Hematopoietic multipotent progenitor cell treated with erythropoietin and hydrocortisone succinate and interleukin-3 and kit ligand, for 6 days (in vitro differentiated cells): ENCODE results near the gene IL7R.

Source experiments
- DNase-seq: peaks from one replicate; pipeline ENCODE4 v3.0.0-alpha.2; 2015

IL7R gene, protein sequence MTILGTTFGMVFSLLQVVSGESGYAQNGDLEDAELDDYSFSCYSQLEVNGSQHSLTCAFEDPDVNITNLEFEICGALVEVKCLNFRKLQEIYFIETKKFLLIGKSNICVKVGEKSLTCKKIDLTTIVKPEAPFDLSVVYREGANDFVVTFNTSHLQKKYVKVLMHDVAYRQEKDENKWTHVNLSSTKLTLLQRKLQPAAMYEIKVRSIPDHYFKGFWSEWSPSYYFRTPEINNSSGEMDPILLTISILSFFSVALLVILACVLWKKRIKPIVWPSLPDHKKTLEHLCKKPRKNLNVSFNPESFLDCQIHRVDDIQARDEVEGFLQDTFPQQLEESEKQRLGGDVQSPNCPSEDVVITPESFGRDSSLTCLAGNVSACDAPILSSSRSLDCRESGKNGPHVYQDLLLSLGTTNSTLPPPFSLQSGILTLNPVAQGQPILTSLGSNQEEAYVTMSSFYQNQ

DNA sequence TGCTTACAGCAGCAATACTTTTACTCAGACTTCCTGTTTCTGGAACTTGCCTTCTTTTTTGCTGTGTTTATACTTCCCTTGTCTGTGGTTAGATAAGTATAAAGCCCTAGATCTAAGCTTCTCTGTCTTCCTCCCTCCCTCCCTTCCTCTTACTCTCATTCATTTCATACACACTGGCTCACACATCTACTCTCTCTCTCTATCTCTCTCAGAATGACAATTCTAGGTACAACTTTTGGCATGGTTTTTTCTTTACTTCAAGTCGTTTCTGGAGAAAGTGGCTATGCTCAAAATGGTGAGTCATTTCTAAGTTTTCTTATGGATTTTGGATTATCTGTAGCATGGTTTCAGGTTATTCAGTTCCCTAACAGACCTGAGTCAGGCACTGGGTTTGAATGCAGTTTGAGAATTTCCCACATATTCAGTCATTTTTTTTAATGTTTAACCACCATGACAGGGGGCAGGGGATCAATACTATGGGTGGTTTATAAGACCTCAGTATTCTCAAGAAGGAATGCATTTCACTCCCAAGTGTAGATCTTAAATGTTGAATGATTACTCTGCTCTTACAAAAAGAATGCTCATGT lies at the start of gene IL7R:
Gene IL7R (plus strand): TSS at position 127 of the 587 bp plus-strand sequence. CDS start 87 bp downstream, at position 214.
- DNase-seq = peak; percentile 58

DNA sequence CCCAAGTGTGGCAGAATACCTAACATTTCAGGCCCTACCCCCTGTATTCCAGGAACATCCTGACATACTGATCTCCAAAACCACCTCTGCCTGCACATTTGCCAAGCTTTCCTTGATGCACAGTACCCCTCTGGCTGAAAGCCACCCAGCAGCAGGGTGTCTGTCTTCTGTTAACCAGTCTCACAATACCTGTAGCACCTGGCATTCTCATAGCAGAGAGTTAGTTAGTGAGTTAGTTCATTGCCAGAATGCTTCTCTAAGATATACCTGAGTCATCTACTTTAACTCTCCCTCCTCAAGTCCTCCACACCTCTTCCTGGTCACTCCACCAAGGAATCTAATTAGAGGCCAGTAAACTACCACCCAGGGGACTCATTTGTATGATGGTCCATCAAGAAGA lies 46.1 kb upstream of the IL7R start:
- no peak for DNase-seq

DNA sequence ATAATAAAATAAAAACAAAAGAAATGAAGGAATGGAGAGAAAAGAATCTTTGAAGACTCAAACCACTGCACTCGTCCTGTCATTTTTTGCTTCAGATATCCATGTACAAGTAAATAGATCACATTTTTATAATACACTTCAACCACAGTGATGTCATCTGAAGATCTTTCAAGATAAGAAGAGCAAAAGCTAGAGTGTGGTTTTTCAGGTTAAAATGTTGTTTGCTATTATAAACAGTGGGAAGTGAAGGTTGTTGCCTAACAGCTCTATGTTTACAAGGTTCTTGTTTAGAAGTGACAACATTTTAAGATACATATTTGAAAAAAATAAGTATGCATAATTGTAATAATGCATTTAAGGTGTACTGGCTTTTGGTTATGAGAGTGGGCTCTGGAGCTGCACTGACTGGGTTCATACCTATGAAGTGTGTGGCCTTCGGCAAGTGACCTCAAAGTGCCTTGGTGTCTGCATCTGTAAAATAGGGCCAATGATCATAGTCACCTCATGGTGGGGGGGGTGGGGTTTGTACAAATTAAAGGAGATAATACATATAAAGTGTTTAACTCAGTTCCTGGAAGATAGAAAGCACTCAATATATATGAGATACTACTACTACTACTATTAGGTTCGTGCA lies 45.5 kb upstream of the IL7R start:
- DNase-seq = peak; percentile 36

DNA sequence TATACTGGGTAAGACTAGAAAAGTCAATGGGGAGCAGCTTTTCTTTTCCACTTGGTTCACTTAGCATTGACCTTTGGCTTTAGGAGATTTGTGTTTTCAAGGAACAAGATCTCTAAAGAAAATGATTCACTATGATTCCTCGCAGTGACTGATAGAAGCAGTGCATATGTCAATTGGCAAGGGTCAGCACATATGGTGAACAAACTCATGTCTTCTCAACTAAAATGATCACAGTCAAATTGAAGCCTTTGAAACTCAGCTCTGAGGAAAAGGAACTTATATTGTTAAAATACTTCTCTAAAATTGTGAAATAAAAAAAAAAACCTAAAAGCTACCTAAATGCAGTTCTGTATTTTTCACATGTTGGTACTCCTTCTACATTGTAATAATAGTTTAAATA lies 43.2 kb upstream of the IL7R start:
- no peak for DNase-seq

DNA sequence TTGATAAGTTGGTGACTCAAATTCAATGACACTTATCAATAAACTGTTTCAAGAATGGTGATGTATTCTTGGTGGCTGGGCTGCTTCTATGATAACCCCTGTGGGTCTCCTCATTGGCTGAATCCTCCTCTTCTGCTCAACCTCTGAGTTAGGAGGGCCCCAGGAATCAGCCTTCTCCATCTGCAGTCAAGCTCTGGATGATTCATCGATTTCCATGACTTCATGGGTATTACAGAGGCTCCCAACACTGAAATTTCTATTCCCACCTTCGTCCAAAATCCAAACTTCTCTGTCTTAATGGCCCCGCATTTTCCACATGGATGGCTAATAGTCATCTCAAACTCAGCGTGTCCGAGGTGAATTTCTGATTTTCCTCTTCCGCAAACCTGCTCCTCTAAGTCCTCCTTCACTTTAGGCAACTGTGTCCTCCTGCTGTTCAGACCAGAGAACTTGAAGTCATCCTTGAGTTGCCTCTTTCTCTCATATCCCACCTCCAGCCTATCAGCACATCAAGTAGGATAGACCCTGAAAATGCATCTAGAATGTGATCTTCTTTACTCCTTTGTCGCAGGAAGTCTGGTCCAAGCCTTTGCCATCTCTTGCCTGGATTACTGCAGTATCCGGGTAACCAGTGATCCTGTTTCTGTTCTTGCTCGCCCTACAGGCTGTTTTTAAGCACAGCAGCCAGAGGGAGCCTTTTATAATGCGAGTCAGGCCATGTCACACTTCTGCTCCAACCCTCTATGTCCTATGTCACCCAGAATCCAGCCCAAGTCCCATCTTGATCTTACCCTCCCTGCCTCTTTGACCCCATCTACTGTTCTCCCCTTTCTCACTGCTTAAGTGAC lies 41.4 kb upstream of the IL7R start:
- DNase-seq = peak; percentile 62

DNA sequence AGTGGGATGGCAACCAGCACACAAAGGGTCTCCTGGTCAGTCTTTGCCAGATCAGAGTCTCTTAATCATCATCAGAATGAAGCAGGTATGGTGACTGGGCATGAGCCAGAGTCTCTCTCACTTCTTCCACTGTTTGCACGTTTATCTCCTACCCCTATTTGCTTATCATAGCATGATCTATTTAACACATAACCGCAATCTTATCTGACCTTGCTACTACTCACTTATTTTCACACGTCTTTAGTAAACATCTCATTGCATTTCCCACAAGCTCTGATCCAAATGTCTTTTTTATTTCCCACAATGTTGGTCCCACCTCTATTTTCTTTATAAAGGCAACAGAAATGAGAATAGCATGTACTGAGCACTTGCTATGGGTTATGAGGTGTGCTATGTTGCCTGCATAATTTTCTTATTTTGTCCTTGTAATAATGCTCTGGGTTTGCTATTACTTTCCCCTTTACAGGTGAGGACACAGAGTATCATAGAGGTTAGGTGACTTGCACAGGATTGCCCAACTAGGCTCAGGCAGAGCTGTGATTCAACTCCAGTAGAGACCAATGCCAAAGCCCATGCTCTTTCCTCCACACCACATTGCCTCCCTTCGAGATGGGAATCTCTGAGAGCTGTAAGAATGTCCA lies 39.7 kb upstream of the IL7R start:
- no peak for DNase-seq

DNA sequence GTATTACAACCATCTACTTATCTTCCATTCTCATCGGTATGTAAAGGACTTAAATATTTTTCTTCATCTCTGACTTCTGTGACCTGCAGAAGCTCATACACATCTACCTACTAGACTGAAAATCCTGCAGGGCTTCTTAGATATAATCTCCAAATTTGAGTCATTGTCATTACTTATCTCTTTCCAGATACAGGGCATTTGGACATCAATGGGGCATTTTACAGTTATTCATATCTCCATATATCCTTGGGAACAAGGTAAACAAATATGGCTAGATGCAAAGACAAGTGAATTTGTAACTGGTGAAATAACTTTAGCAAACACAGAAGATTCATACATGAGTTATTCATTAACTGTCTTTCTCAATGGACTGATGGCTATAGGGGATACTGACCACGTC lies 37.7 kb upstream of the IL7R start:
- no peak for DNase-seq

DNA sequence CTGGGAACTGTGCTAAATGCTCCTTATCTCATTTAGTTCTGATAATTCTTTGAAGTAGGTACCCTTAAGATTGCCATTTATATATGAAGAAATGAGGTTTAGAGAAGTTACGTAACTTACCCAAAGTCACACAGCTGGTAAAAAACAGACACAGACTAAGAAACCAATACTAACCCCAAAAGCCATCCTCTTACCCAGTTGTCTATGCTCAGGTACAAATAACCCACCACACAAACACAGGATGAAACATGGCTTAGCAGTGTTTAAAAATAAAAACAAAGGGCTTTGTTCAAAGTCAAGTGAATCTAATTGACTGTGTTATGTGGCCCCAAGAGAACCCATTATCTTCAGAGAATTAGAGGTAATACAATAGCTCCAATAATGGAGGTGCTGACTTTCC lies 37.0 kb upstream of the IL7R start:
- DNase-seq = no peak

DNA sequence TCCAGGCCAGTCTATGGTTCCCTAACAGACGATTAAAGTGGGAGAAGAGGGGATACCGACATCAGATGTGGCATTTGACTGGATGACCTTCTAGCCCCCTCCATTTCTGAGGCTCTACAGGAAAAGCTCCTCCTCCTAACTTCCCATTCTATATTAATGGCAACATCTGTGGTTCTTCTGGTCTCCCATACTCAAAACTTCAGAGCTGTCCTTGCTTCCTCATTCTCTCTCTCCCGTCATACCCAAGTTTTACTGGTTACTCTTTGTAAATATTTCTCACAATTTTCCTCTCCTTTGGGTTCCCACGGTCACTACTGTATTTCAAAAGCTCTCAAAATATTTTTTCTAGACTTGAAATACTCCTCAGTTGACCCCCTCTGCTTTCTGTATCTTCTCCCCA lies 36.0 kb upstream of the IL7R start:
- DNase-seq = peak; percentile 18

DNA sequence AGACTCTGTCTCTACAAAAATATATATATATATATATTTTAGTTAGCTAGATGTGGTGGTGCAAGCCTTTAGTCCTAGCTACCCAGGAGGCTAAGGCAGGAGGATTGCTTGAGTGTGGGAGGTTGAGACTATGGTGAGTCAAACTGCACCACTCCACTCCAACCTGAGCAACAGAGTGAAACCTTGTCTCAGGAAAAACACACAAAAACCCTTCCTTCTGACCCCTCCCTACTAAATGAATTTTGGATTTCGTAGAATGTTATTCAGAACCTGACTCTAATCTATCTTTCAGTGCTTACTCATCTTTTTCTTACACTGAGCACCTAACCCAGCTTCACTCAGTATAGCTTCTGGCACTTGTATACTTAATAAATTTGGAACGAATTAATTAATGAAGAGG lies 35.2 kb upstream of the IL7R start:
- DNase-seq = no peak

DNA sequence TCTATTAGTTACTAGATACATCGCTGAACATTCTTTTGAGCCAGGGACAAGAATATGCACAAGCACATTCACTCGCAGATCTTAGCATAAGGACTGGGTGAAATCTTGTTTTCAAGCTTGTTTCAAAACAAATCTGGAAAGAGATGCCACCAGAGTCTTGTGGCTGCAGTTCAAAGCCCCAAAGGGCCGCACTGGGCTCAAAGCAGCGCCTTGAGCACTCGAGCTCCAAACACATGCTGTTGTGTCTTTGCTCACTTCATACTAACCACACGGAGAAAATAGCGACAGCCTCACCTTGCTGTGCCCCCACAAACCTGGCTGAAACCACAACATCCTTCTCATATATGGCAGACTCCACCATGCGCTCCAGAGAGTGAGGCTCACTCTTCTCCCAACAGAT lies 34.2 kb upstream of the IL7R start:
- no peak for DNase-seq

DNA sequence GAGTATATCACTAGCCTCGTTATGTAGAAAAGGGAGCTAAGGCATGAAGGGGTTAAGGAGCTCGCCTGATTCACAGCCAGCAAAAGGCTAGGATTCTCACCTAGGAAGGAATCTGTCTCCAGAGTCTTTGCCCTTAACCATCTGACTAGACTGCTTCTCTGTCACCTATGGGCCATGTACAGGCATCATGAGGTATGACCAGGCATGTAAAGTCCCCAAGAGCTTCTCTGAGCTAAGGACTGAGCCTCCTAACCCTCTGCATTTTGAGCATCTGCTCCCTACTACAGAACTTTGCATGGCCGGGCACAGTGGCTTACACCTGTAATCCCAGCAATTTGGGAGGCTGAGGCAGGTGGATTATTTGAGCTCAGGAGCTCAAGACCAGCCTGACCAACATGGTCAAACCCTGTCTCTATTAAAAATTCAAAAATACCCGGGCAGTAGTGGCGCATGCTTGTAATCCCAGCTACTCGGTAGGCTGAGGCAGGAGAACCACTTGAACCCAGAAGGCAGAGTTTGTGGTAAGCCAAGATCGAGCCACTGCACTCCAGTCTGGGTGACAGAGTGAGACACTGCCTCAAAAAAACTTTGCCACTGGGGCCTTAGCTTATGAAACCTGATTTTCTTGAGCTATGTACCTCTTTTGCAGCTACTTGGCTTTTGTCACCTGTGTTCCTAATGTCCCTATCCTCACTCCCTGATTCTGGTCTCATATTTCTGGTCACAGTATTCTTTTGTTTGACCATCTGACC lies 33.2 kb upstream of the IL7R start:
- DNase-seq = no peak

DNA sequence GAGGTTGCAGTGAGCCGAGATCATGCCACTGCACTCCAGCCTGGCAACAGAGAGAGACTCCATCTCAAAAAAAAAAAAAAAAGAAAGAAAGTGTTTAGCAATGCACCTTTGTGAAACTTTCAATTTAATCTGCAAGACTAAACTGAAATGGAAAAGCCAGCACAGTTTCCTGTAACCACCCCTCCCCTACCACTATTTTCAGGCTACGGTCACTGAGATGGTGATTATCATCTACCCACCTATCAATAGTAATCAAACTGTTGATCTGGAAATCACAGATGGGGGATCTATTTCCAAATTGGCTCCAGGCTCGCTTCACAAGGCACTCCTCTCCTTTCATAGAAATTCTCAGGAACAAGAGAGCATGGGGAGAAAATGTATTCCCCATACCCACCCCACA lies 30.6 kb upstream of the IL7R start:
- no peak for DNase-seq

DNA sequence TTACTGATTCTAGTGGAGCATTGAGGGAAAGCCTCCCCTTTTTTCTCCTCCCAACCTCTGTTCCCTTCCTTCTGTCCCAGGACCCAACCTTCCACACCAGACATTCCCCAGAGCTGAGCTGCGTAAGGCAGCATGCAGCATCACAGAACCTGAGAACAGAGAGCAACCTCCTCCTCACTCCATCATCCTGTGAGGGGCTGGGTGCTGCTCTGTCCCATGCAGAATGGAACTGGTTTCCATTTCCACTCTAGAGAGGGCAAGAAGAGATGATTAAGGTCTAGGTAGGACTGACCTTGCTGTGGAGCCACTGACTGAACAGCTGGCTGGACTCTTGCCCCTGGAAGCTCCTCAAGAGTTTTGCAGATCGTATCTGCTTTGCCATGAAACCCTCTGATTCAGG lies 30.1 kb upstream of the IL7R start:
- no peak for DNase-seq

DNA sequence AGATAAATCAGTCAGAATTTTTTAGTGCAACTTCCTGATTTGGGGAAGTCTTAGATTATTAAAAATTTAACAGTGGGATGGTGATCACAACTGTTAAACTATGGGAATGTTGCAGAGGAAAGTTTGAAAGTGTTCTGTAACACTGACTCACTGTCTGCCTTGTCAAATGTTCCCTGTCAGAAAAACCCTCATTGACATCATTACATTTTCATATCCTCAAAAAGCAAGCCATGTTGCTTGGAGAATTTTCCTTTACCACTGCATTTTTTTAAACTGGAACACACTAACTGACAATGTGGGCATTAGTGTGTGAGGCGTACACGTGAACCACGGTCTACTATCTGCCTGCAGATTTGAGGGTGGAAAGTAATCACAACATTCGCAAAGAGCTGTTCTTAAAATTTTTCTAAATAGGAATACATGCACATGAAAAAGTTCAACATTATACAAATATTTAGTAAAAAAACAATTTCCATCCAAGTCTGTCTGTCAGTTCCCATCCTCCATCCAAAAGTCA lies 28.6 kb upstream of the IL7R start:
- DNase-seq = no peak

DNA sequence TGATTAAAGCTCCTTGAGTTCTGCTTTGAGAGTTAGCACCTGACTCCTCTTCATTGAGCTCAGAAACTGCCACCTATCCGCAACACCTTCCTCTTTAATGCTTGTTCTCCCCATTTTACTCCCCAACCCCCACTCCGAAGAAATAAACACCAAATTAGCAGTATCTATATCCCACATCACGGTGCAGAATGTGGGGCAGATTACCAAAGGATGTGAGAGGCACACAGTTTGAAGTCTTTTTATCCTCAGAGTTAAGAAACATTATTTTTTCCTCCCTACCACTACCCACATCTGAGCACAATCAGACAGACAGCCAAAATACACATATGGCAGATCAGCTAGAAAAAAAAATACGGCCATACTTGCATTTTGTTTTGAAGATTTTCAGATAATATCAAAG lies 26.1 kb upstream of the IL7R start:
- DNase-seq = no peak

DNA sequence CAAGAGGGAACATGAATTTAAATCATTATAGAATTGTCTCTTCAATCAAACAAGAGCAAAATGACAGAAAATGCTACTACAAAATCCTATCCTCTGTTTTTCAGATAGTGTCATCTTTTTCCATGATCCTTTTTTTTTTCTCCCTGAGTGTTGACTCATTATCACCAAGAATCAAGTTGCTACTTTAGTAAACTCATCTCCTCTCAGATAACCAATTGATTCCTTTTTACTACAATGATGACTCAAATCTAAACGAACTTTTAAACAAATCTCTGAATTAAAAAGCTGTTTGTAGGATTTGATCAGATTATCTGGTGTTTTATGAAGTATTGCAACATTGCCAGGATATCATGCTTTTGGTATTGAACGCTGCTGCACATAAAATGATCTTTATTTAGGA lies 23.9 kb upstream of the IL7R start:
- DNase-seq = no peak

DNA sequence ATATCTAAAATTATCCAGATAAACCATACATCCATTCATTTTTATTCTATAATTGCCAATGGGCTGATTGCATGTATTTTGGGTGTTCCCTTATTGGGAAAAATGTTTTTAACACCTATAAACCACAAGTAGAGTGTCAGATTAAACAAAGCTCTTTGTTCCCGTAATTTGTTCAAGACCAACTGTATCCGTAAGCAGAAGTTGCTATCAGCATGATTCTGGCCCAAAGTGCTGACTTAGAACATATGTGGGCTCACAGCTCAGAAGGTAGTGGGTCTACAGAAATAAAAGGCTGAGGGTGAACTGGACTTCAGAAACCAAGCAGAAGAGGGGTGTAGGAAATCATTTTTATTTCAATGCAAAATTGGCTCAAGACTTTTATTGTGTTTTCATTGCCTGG lies 23.5 kb upstream of the IL7R start:
- no peak for DNase-seq

DNA sequence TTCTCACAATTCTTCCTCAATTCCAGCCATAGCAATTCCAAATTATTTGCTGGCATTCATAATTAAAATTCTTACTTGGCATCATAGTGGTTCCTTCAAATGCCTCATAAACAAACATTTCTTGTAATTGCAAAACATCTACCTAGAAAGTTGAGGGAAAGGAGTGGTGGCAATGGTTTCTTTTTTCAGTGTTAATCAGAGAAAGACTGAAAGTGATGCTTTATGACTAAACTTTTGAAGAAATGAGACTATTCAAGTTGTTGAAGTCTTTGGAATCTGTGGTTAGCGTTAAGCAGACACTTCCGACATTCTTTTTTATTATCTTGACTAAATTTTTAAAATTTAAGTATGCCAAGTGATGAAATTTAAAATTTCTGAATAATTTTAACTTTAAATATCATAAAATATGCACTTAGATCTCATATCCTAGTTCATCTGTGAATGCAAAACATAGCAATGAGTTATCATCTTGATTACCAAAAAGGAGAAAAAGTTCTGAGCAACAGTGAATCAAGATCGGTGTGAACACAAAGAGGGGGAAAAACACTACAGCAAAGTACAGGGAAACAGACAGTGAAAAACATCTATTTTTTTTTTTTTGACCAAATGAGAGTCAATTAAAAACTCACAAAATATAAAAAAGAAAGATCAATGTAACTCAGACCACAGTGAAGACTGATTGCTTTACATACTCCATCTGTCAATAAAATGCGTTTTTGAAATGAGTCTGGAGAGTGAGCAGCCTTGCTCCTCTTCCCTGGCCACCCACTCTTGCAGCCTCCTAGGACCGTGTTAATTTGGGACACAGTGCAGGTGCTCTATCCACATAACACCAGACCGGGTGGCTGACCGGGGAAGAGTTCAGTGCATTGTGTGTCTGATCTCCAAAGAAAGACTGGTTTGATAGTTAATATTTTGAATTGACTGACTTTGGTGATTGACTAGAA lies 20.6 kb upstream of the IL7R start:
- DNase-seq = no peak

DNA sequence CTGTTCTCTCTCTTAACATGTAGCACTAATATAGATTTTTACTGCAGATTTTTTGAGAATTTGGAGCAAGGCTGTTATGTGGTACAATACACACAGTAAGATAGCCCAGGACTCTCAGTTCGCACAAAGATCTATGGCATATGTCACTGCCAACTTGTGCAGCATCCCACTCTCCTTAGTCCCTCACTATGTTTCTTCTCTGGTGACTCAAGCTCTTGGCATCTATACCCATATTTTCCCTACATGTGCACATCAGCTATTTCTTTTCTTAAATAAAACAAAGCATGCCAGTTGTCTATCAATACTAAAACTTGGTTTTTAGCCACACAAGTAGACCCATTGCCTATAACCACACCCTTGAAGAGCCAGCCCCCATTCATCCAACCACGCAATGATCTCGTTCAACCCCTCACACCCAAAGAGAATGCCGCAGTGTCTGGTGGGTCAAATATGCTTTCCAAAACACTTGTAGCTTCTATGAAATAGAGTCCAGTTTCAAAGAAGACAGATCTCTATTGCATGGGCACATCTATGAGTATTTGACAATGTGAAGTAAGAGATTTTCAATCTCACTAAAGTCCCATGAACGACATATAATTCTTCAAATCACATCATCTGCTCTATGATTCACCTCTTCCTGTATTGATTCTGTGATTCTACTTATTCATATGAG lies 18.2 kb upstream of the IL7R start:
- no peak for DNase-seq
